Vagina (tissue), 2 donors: ENCODE results near the gene SNTB2. TPM values are rescaled to one million over a fixed set of nuclear protein-coding genes. Genes with fewer than 3 reads are reported as not detected.

ENCODE experiments used
- DNase-seq, 2 donors: peaks; one replicate each; pipeline ENCODE4 v3.0.0-alpha.2; 2017; ENCODE audit errors: extremely low spot score in 2 of 2
- H3K27ac ChIP-seq: fragments of 200-600 bp; sonication (generic); one replicate; pipeline ENCODE4 v1.5.1; 2019
- H3K27me3 ChIP-seq: fragments of 200-600 bp; sonication (generic); one replicate; pipeline ENCODE4 v1.5.1; 2019
- H3K36me3 ChIP-seq, 2 donors: fragments of 200-600 bp; sonication (generic); one replicate each; pipeline ENCODE4 v1.5.1; 2017 to 2019
- H3K4me1 ChIP-seq: fragments of 200-600 bp; sonication (generic); one replicate; pipeline ENCODE4 v1.5.1; 2019
- H3K4me3 ChIP-seq, 2 donors: fragments of 200-600 bp; sonication (generic); 1 replicate in 1 of 2; 2 replicates in 1 of 2; pipeline ENCODE4 v1.5.1; 2016 to 2019
- H3K9me3 ChIP-seq: fragments of 200-600 bp; sonication (generic); one replicate; pipeline ENCODE4 v1.5.1; 2019
- CTCF ChIP-seq, 3 experiments: fragments of 450-650 bp in 2 of 3; fragments of 200-600 bp in 1 of 3; sonication (generic) in 1 of 3; IDR thresholded peaks; one replicate each; pipeline ENCODE4 v1.5.1; 2017 to 2019; ENCODE audit warnings: antibody characterized with exemption in 3 of 3, mild to moderate bottlenecking in 2 of 3, moderate library complexity in 2 of 3
- POLR2A ChIP-seq, 2 donors: fragments of 450-650 bp; IDR thresholded peaks; one replicate each; pipeline ENCODE4 v1.6.1; 2017; ENCODE audit warnings: antibody characterized with exemption in 2 of 2, mild to moderate bottlenecking in 2 of 2, moderate library complexity in 2 of 2
- POLR2AphosphoS5 ChIP-seq, 2 donors: sonication (generic); formaldehyde crosslinking; IDR thresholded peaks; one replicate each; pipeline ENCODE4 v1.9.0; 2017; ENCODE audit warnings: antibody characterized with exemption in 2 of 2, mild to moderate bottlenecking in 2 of 2, low read depth in 1 of 2; ENCODE audit not compliant: insufficient read depth in 1 of 2
- intact Hi-C: fragments of 100-400 bp; cut with DNase I; formaldehyde crosslinking; loops from one replicate; pipeline ENCODE4 v1.15.1; 2023
- total RNA-seq: library from RNA; depleted of rRNA; stranded (reverse); fragments of >200 nt; gene quantifications from one replicate; pipeline ENCODE4 v1.2.3, GENCODE V29; 2016

SNTB2 gene
- total RNA-seq, 1 donor from 2014 or later, result 50.8 TPM

- Histone ChIP-seq H3K36me3 (no peaks in the 10 kb centered on the region), H3K9me3 (no peaks in the 10 kb centered on the region), H3K4me3 (no peak overlapping the region), H3K27me3 (no peaks in the 10 kb centered on the region), H3K4me1 (peaks cover 61% of the 10 kb centered on the region), H3K27ac (no peak overlapping the region)
- no peak for DNase-seq
- TF ChIP-seq POLR2AphosphoS5 (IDR thresholded peaks at IDR 0.05; ENCODE audit: insufficient read depth in 1 of 2, low read depth in 1 of 2) (no peak), CTCF (IDR thresholded peaks at IDR 0.05) (no peak), POLR2A (IDR thresholded peaks at IDR 0.05) (no peak)
- intact Hi-C loops, result no loop called here
Measured at GRCh38 chr16:69237296-69237695, 50.3 kb downstream of the SNTB2 start.

- Histone ChIP-seq H3K27me3 (no peaks in the 10 kb centered on the region), H3K9me3 (no peaks in the 10 kb centered on the region), H3K4me3 (no peak overlapping the region), H3K36me3 (no peaks in the 10 kb centered on the region), H3K4me1 (peaks cover 73% of the 10 kb centered on the region), H3K27ac (no peak overlapping the region)
- DNase-seq, result no peak
- TF ChIP-seq CTCF (IDR thresholded peaks at IDR 0.05) (no peak), POLR2A (IDR thresholded peaks at IDR 0.05) (no peak), POLR2AphosphoS5 (IDR thresholded peaks at IDR 0.05; ENCODE audit: insufficient read depth in 1 of 2, low read depth in 1 of 2) (no peak)
- intact Hi-C loops, result no loop called here
Measured at GRCh38 chr16:69239851-69240250, 52.9 kb downstream of the SNTB2 start.

GRCh38 chr16:69240331-69240730, 53.4 kb downstream of the SNTB2 start:
- Histone ChIP-seq H3K9me3 (no peaks in the 10 kb centered on the region), H3K36me3 (no peaks in the 10 kb centered on the region), H3K27ac (no peak overlapping the region), H3K27me3 (no peaks in the 10 kb centered on the region), H3K4me1 (peaks cover 71% of the 10 kb centered on the region), H3K4me3 (no peak overlapping the region)
- intact Hi-C loops, result no loop called here
- TF ChIP-seq POLR2AphosphoS5 (IDR thresholded peaks at IDR 0.05; ENCODE audit: insufficient read depth in 1 of 2, low read depth in 1 of 2) (no peak), CTCF (IDR thresholded peaks at IDR 0.05) (no peak), POLR2A (IDR thresholded peaks at IDR 0.05) (no peak)
- no peak for DNase-seq

DNA sequence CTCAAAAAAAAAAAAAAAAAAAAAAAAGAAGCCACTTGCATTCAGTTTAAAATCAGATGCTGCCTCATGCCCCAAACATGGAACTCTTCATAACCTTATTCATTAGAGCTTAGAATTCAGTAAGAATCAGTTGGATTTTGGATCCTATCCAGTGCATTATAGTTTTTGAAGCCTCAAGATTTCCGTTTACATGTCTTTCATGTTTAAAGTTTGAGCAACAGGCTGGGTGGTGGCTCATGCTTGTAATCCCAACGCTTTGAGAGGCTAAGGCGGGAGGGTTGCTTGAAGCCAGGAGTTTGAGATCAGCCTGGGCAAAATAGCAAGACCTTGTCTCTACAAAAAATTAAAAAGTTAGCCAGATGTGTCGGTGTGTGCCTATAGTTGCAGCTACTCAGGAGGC, 55.0 kb downstream of the SNTB2 start:
- intact Hi-C loops, result no loop called here
- no peak overlapping the region for H3K4me3 ChIP-seq
- TF ChIP-seq POLR2AphosphoS5 (IDR thresholded peaks at IDR 0.05; ENCODE audit: insufficient read depth in 1 of 2, low read depth in 1 of 2) (no peak), CTCF (IDR thresholded peaks at IDR 0.05) (no peak), POLR2A (IDR thresholded peaks at IDR 0.05) (no peak)
- H3K9me3 ChIP-seq, result no peaks in the 10 kb centered on the region
- no peaks in the 10 kb centered on the region for H3K27me3 ChIP-seq
- no peak overlapping the region for H3K27ac ChIP-seq
- no peak for DNase-seq
- no peaks in the 10 kb centered on the region for H3K36me3 ChIP-seq
- H3K4me1 ChIP-seq, result peaks cover 55% of the 10 kb centered on the region

DNA sequence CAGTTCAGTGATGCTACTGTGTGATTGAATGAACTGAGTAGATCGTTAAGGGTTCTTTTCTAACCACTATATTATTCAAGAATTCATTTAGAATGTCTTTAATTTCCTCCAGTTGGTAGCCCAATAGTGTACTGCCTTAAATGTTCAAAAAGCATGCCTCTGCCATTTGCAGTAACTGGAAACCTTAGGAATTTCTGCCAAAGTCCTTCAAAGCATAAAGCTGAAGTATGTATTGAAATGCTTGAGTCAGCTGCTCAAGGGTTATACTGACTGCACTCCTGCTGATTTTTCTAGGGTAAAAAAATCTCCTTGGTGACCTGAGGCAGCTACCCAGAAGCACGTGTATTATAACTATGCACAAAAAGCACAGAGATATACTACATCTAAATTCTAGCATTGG, 56.5 kb downstream of the SNTB2 start:
- no peaks in the 10 kb centered on the region for H3K9me3 ChIP-seq
- no peaks in the 10 kb centered on the region for H3K27me3 ChIP-seq
- no peak overlapping the region for H3K4me3 ChIP-seq
- H3K27ac ChIP-seq, result no peak overlapping the region
- no peak for DNase-seq
- H3K36me3 ChIP-seq, result no peaks in the 10 kb centered on the region
- no peak for TF ChIP-seq POLR2A (IDR thresholded peaks at IDR 0.05)
- no peak for TF ChIP-seq POLR2AphosphoS5 (IDR thresholded peaks at IDR 0.05; ENCODE audit: insufficient read depth in 1 of 2, low read depth in 1 of 2)
- TF ChIP-seq CTCF (IDR thresholded peaks at IDR 0.05), result no peak
- intact Hi-C loops, result no loop called here
- H3K4me1 ChIP-seq, result peaks cover 40% of the 10 kb centered on the region
